ENCODE results near the gene DIRAS1. TPM values are rescaled to one million over a fixed set of nuclear protein-coding genes. Genes with fewer than 3 reads are reported as not detected.

The DIRAS1 gene
- polyA plus RNA-seq, 3 donors, result 1.9 to 6.8 (median 2.2) TPM

- H3K27ac ChIP-seq (ENCODE audit: low read depth, low read length), result no peak overlapping the region
- 94 to 95% (median 94%) methylated on average over 32 to 33 of the region's 33 CpGs for WGBS, 3 donors
Measured at GRCh38 chr19:2732157-2732725, 11.1 kb upstream of the DIRAS1 start.

- WGBS, 3 donors, result 86 to 89% (median 87%) methylated on average over 39 to 41 of the region's 41 CpGs
- no peak overlapping the region for H3K27ac ChIP-seq (ENCODE audit: low read depth, low read length)
Measured at GRCh38 chr19:2731181-2731995, 10.2 kb upstream of the DIRAS1 start.

GRCh38 chr19:2729943-2730818 is 9.0 kb upstream of the DIRAS1 start:
- WGBS, 3 donors, result 84 to 91% (median 87%) methylated on average over 24 to 26 of the region's 26 CpGs
- H3K27ac ChIP-seq (ENCODE audit: low read depth, low read length), result no peak overlapping the region

GRCh38 chr19:2728783-2729387 is 7.7 kb upstream of the DIRAS1 start:
- 81 to 88% (median 85%) methylated on average over 23 of the region's 23 CpGs for WGBS, 3 donors
- no peak overlapping the region for H3K27ac ChIP-seq (ENCODE audit: low read depth, low read length)

- H3K27ac ChIP-seq (ENCODE audit: low read depth, low read length), result no peak overlapping the region
- 54 to 75% (median 60%) methylated on average over 15 to 16 of the region's 16 CpGs for WGBS, 3 donors
Measured at GRCh38 chr19:2727640-2727944, 6.4 kb upstream of the DIRAS1 start.

- H3K27ac ChIP-seq (ENCODE audit: low read depth, low read length), result no peak overlapping the region
- 15 to 22% (median 18%) methylated on average over 26 of the region's 26 CpGs for WGBS, 3 donors
Measured at GRCh38 chr19:2726904-2727639, 5.9 kb upstream of the DIRAS1 start.

- no peak overlapping the region for H3K27ac ChIP-seq (ENCODE audit: low read depth, low read length)
- 48 to 78% (median 71%) methylated on average over 14 to 15 of the region's 15 CpGs for WGBS, 3 donors
Measured at GRCh38 chr19:2726160-2726855, 5.1 kb upstream of the DIRAS1 start.

GRCh38 chr19:2724148-2724557 is 3.0 kb upstream of the DIRAS1 start:
- WGBS, 3 donors, result 49 to 73% (median 60%) methylated on average over 7 of the region's 7 CpGs
- no peak overlapping the region for H3K27ac ChIP-seq (ENCODE audit: low read depth, low read length)

GRCh38 chr19:2723747-2724146 is 2.6 kb upstream of the DIRAS1 start:
- H3K27ac ChIP-seq (ENCODE audit: low read depth, low read length), result no peak overlapping the region
- 74 to 81% (median 80%) methylated on average over 11 to 14 of the region's 14 CpGs for WGBS, 3 donors

GRCh38 chr19:2723345-2723715 is 2.2 kb upstream of the DIRAS1 start:
- no peak overlapping the region for H3K27ac ChIP-seq (ENCODE audit: low read depth, low read length)
- WGBS, 3 donors, result 72 to 86% (median 73%) methylated on average over 13 of the region's 13 CpGs

GRCh38 chr19:2722541-2723344 is 1.6 kb upstream of the DIRAS1 start:
- 54 to 67% (median 55%) methylated on average over 27 to 28 of the region's 28 CpGs for WGBS, 3 donors
- H3K27ac ChIP-seq (ENCODE audit: low read depth, low read length), result no peak overlapping the region

GRCh38 chr19:2721570-2722540 is 683 bp upstream of the DIRAS1 start:
- H3K27ac ChIP-seq (ENCODE audit: low read depth, low read length), result no peak overlapping the region
- WGBS, 3 donors, result 30 to 38% (median 30%) methylated on average over 38 to 39 of the region's 39 CpGs

GRCh38 chr19:2719920-2720776 is 1.0 kb downstream of the DIRAS1 start:
- WGBS, 3 donors, result 7 to 10% (median 7%) methylated on average over 31 to 37 of the region's 37 CpGs
- no peak overlapping the region for H3K27ac ChIP-seq (ENCODE audit: low read depth, low read length)

GRCh38 chr19:2719232-2719735 is 1.9 kb downstream of the DIRAS1 start:
- no peak overlapping the region for H3K27ac ChIP-seq (ENCODE audit: low read depth, low read length)
- 46 to 64% (median 52%) methylated on average over 6 to 7 of the region's 7 CpGs for WGBS, 3 donors

Measured in adipose tissue (tissue), 3 donors.